Peyer's patch (tissue), 4 donors: ENCODE results near the gene PRSS23.

ENCODE experiments used
- CTCF ChIP-seq, 6 experiments: fragments of 450-650 bp in 4 of 6; fragments of 200-600 bp in 2 of 6; sonication (generic) in 1 of 6; IDR thresholded peaks; one replicate each; pipeline ENCODE4 v1.5.1; 2017 to 2019; ENCODE audit warnings: antibody characterized with exemption in 6 of 6, mild to moderate bottlenecking in 3 of 6, moderate library complexity in 1 of 6
- POLR2A ChIP-seq, 2 donors: fragments of 450-650 bp; IDR thresholded peaks; one replicate each; pipeline ENCODE4 v1.5.1; 2017; ENCODE audit warnings: antibody characterized with exemption in 2 of 2, mild to moderate bottlenecking in 2 of 2, moderate library complexity in 2 of 2

DNA sequence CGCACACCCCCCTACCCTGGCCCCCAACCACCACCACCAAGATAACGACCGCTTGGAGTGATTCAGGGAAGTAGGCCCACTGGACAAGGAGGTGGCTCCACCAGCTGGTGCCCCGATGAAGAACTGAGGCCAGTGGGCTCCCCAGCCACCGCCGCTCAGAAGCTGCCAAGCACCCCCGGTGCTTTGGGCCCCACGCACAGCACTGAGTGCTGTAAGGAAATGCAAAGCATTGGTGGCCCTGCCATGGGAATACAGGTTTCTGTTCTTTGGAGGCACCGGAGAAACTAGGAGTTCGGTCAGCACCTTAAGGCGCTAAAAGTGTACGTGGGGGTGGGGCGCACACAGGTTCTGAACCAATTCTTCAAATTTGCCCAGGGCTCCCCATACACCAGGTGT lies 664 bp upstream of the PRSS23 start:
- TF ChIP-seq CTCF (IDR thresholded peaks at IDR 0.05), result no peak
- no peak for TF ChIP-seq POLR2A (IDR thresholded peaks at IDR 0.05)
